ENCODE results near the gene PPM1J.

GRCh38 chr1:112711041-112711440 lies 4.1 kb downstream of the PPM1J start:
- no peak for TF ChIP-seq MYC (IDR thresholded peaks at IDR 0.05; ENCODE audit: low read depth, low read length)
- no peak for TF ChIP-seq MYC (CRISPR knock-in tag; IDR thresholded peaks at IDR 0.05; ENCODE audit: borderline replicate concordance, low read depth)
- TF ChIP-seq ATF2 (CRISPR knock-in tag; IDR thresholded peaks at IDR 0.05), result no peak
